GM21528 (cell line): ENCODE data around the gene ST6GALNAC3.

Source experiments
- ATAC-seq: cut with Tn5 transposase; IDR thresholded peaks from one replicate; pipeline ENCODE4 v1.9.1; 2021; ENCODE audit warnings: mild to moderate bottlenecking, moderate library complexity; ENCODE audit not compliant: unreplicated experiment, low FRiP score

Gene ST6GALNAC3

GRCh38 chr1:76274718-76275117 is 200.2 kb downstream of the ST6GALNAC3 start:
- no peak for ATAC-seq

GRCh38 chr1:76278711-76279100 is 204.2 kb downstream of the ST6GALNAC3 start:
- ATAC-seq: no peak

- ATAC-seq: no peak
Measured at GRCh38 chr1:76279101-76279748, 204.7 kb downstream of the ST6GALNAC3 start.

GRCh38 chr1:76281306-76281705 is 206.8 kb downstream of the ST6GALNAC3 start:
- ATAC-seq: no peak

- no peak for ATAC-seq
Measured at GRCh38 chr1:76284842-76285241, 210.3 kb downstream of the ST6GALNAC3 start.

GRCh38 chr1:76285578-76286135 is 211.1 kb downstream of the ST6GALNAC3 start:
- ATAC-seq: no peak

GRCh38 chr1:76287917-76288316 is 213.4 kb downstream of the ST6GALNAC3 start:
- no peak for ATAC-seq

GRCh38 chr1:76288758-76289483 is 214.4 kb downstream of the ST6GALNAC3 start:
- ATAC-seq: no peak

- no peak for ATAC-seq
Measured at GRCh38 chr1:76289692-76290091, 215.1 kb downstream of the ST6GALNAC3 start.

GRCh38 chr1:76290271-76290670 is 215.7 kb downstream of the ST6GALNAC3 start:
- ATAC-seq: no peak

- ATAC-seq: no peak
Measured at GRCh38 chr1:76291191-76291590, 216.6 kb downstream of the ST6GALNAC3 start.

- ATAC-seq: no peak
Measured at GRCh38 chr1:76291737-76292136, 217.2 kb downstream of the ST6GALNAC3 start.

GRCh38 chr1:76292418-76293184 is 218.1 kb downstream of the ST6GALNAC3 start:
- peak; percentile 73 for ATAC-seq

GRCh38 chr1:76293831-76294230 is 219.3 kb downstream of the ST6GALNAC3 start:
- no peak for ATAC-seq

GRCh38 chr1:76294482-76295194 is 220.1 kb downstream of the ST6GALNAC3 start:
- ATAC-seq: peak; percentile 80

GRCh38 chr1:76298399-76298798 is 223.9 kb downstream of the ST6GALNAC3 start:
- ATAC-seq: no peak

GRCh38 chr1:76299036-76299435 is 224.5 kb downstream of the ST6GALNAC3 start:
- ATAC-seq: no peak

GRCh38 chr1:76300556-76300955 is 226.0 kb downstream of the ST6GALNAC3 start:
- no peak for ATAC-seq

GRCh38 chr1:76302711-76303339 is 228.3 kb downstream of the ST6GALNAC3 start:
- no peak for ATAC-seq

GRCh38 chr1:76303340-76303717 is 228.8 kb downstream of the ST6GALNAC3 start:
- ATAC-seq: no peak
